H7 (cell line): ENCODE results near the gene NR3C2. TPM values are rescaled to one million over a fixed set of nuclear protein-coding genes. Genes with fewer than 3 reads are reported as not detected.

Experiments
- DNase-seq: peaks from one replicate; pipeline ENCODE4 v3.0.0; 2012
- H3K27me3 ChIP-seq: 2 replicates; pipeline ENCODE4 v1.6.0; 2011; ENCODE audit warnings: mild to moderate bottlenecking, low read length; ENCODE audit not compliant: control insufficient read depth, insufficient read depth
- H3K36me3 ChIP-seq: replicated peaks from 2 replicates; pipeline ENCODE4 v1.5.1; 2011; ENCODE audit warnings: low read length; ENCODE audit not compliant: control insufficient read depth, insufficient read depth
- H3K4me3 ChIP-seq: 2 replicates; pipeline ENCODE4 v1.5.1; 2011; ENCODE audit warnings: low read depth, mild to moderate bottlenecking, control low read depth, low read length, moderate library complexity; ENCODE audit not compliant: insufficient read depth
- total RNA-seq: library from RNA; depleted of rRNA; stranded (reverse); fragments of >200 nt; shearing (Covaris generic); gene quantifications from 2 replicates; pipeline ENCODE4 v1.2.3, GENCODE V29; 2014

The NR3C2 gene
- total RNA-seq, 1 experiment from 2014 or later = 0.55 TPM

- no peaks in the 10 kb centered on the region for H3K27me3 ChIP-seq
- no peak overlapping the region for H3K4me3 ChIP-seq
- no peak for DNase-seq
- H3K36me3 ChIP-seq = no peaks in the 10 kb centered on the region
Observed at GRCh38 chr4:148263127-148263526, 179.1 kb downstream of the NR3C2 start.

- Histone ChIP-seq H3K27me3 (no peaks in the 10 kb centered on the region), H3K36me3 (no peaks in the 10 kb centered on the region), H3K4me3 (no peak overlapping the region)
- no peak for DNase-seq
Observed at GRCh38 chr4:148261848-148262247, 180.4 kb downstream of the NR3C2 start.

GRCh38 chr4:148259841-148260240 lies 182.4 kb downstream of the NR3C2 start:
- no peak for DNase-seq
- H3K27me3 ChIP-seq = no peaks in the 10 kb centered on the region
- H3K36me3 ChIP-seq = no peaks in the 10 kb centered on the region
- H3K4me3 ChIP-seq = no peak overlapping the region

GRCh38 chr4:148258535-148258934 lies 183.7 kb downstream of the NR3C2 start:
- Histone ChIP-seq H3K4me3 (no peak overlapping the region), H3K27me3 (no peaks in the 10 kb centered on the region), H3K36me3 (no peaks in the 10 kb centered on the region)
- DNase-seq = no peak

GRCh38 chr4:148255344-148255720 lies 186.9 kb downstream of the NR3C2 start:
- no peak overlapping the region for H3K4me3 ChIP-seq
- DNase-seq = no peak
- no peaks in the 10 kb centered on the region for H3K36me3 ChIP-seq
- no peaks in the 10 kb centered on the region for H3K27me3 ChIP-seq

- no peak for DNase-seq
- Histone ChIP-seq H3K27me3 (no peaks in the 10 kb centered on the region), H3K4me3 (no peak overlapping the region), H3K36me3 (no peaks in the 10 kb centered on the region)
Observed at GRCh38 chr4:148254621-148255343, 187.4 kb downstream of the NR3C2 start.

GRCh38 chr4:148253768-148254167 lies 188.4 kb downstream of the NR3C2 start:
- DNase-seq = no peak
- Histone ChIP-seq H3K36me3 (no peaks in the 10 kb centered on the region), H3K27me3 (no peaks in the 10 kb centered on the region), H3K4me3 (no peak overlapping the region)

GRCh38 chr4:148248824-148249223 lies 193.4 kb downstream of the NR3C2 start:
- Histone ChIP-seq H3K36me3 (no peaks in the 10 kb centered on the region), H3K27me3 (no peaks in the 10 kb centered on the region), H3K4me3 (no peak overlapping the region)
- DNase-seq = no peak

- Histone ChIP-seq H3K27me3 (no peaks in the 10 kb centered on the region), H3K4me3 (no peak overlapping the region), H3K36me3 (no peaks in the 10 kb centered on the region)
- no peak for DNase-seq
Observed at GRCh38 chr4:148245015-148245414, 197.2 kb downstream of the NR3C2 start.

GRCh38 chr4:148243837-148244236 lies 198.4 kb downstream of the NR3C2 start:
- Histone ChIP-seq H3K27me3 (no peaks in the 10 kb centered on the region), H3K36me3 (no peaks in the 10 kb centered on the region), H3K4me3 (no peak overlapping the region)
- no peak for DNase-seq

GRCh38 chr4:148240241-148240640 lies 202.0 kb downstream of the NR3C2 start:
- H3K4me3 ChIP-seq = no peak overlapping the region
- H3K27me3 ChIP-seq = no peaks in the 10 kb centered on the region
- H3K36me3 ChIP-seq = no peaks in the 10 kb centered on the region
- DNase-seq = no peak

- H3K27me3 ChIP-seq = no peaks in the 10 kb centered on the region
- no peaks in the 10 kb centered on the region for H3K36me3 ChIP-seq
- no peak overlapping the region for H3K4me3 ChIP-seq
- DNase-seq = no peak
Observed at GRCh38 chr4:148239494-148239985, 202.7 kb downstream of the NR3C2 start.

GRCh38 chr4:148238811-148239493 lies 203.3 kb downstream of the NR3C2 start:
- Histone ChIP-seq H3K27me3 (no peaks in the 10 kb centered on the region), H3K36me3 (no peaks in the 10 kb centered on the region), H3K4me3 (no peak overlapping the region)
- no peak for DNase-seq

- H3K36me3 ChIP-seq = no peaks in the 10 kb centered on the region
- no peak overlapping the region for H3K4me3 ChIP-seq
Observed at GRCh38 chr4:148238086-148238485, 204.1 kb downstream of the NR3C2 start.

GRCh38 chr4:148235809-148236208 lies 206.4 kb downstream of the NR3C2 start:
- Histone ChIP-seq H3K4me3 (no peak overlapping the region), H3K36me3 (no peaks in the 10 kb centered on the region), H3K27me3 (no peaks in the 10 kb centered on the region)
- DNase-seq = no peak

More at GRCh38 chr4:148238086-148238485, 204.1 kb downstream of the NR3C2 start:
- no peak for DNase-seq
- H3K27me3 ChIP-seq = no peaks in the 10 kb centered on the region
